DND-41 (cell line): ENCODE results near the gene ACOT12.

Experiments
- CTCF ChIP-seq: IDR thresholded peaks from 2 replicates; pipeline ENCODE4 v1.5.1; 2012; ENCODE audit warnings: borderline replicate concordance, low read length, moderate library complexity, mild to moderate bottlenecking; ENCODE audit not compliant: poor library complexity, severe bottlenecking; ENCODE audit errors: extremely low read depth
- EZH2 ChIP-seq: IDR thresholded peaks from 3 replicates; pipeline ENCODE4 v1.6.1; 2012; ENCODE audit warnings: borderline replicate concordance, low read depth, mild to moderate bottlenecking, moderate library complexity, low read length, inconsistent platforms; ENCODE audit not compliant: severe bottlenecking

GRCh38 chr5:81400375-81400774 lies 6.4 kb upstream of the ACOT12 start:
- no peak for TF ChIP-seq CTCF
- no peak for TF ChIP-seq EZH2
